Activated CD4-positive, alpha-beta memory T cell treated with anti-CD3 and anti-CD28 coated beads for 36 hours (primary cell): ENCODE measurements around the gene TFE3. TPM values are rescaled to one million over a fixed set of nuclear protein-coding genes. Genes with fewer than 3 reads are reported as not detected.
"Not testable (repeated sequence)": the region's sequence is repeated elsewhere in the genome, so short reads cannot be mapped to it uniquely, and the experiment has no call there.

ENCODE experiments used
- CTCF ChIA-PET: fragments of 350-600 bp; sonication (Branson Sonifier 250); formaldehyde crosslinking; loops from one replicate; lab custom pipeline; 2021; ENCODE audit warnings: antibody characterized with exemption, inconsistent platforms; lab: Charles Lee
- POLR2A ChIA-PET: fragments of 350-600 bp; sonication (Branson Sonifier 250); formaldehyde crosslinking; loops from one replicate; lab custom pipeline; 2021; ENCODE audit warnings: antibody characterized with exemption; lab: Charles Lee
- DNase-seq: peaks from one replicate; pipeline ENCODE4 v3.0.0-alpha.2; 2020
- H3K27ac Mint-ChIP-seq: one replicate; pipeline ENCODE4 v1.8.0; 2021; ENCODE audit warnings: mixed read lengths
- H3K27me3 Mint-ChIP-seq: one replicate; pipeline ENCODE4 v1.8.0; 2021; ENCODE audit warnings: mixed read lengths
- H3K36me3 Mint-ChIP-seq: one replicate; pipeline ENCODE4 v1.8.0; 2021; ENCODE audit warnings: mixed read lengths
- H3K4me1 Mint-ChIP-seq: one replicate; pipeline ENCODE4 v1.8.0; 2021; ENCODE audit warnings: low read depth, mixed read lengths
- H3K4me3 Mint-ChIP-seq: one replicate; pipeline ENCODE4 v1.8.0; 2021; ENCODE audit warnings: mild to moderate bottlenecking, mixed read lengths
- H3K9me3 Mint-ChIP-seq: one replicate; pipeline ENCODE4 v1.8.0; 2021; ENCODE audit warnings: mixed read lengths
- intact Hi-C: fragments of 100-400 bp; cut with micrococcal nuclease; formaldehyde crosslinking; loops from one replicate; pipeline ENCODE4 v1.15.1; 2023
- total RNA-seq, 2 experiments: library from RNA; stranded (reverse); gene quantifications; one replicate each; pipeline ENCODE4 v1.2.3, GENCODE V29; 2021

Gene TFE3
- total RNA-seq, 2 experiments from 2014 or later, result 29.0 to 29.1 TPM

DNA sequence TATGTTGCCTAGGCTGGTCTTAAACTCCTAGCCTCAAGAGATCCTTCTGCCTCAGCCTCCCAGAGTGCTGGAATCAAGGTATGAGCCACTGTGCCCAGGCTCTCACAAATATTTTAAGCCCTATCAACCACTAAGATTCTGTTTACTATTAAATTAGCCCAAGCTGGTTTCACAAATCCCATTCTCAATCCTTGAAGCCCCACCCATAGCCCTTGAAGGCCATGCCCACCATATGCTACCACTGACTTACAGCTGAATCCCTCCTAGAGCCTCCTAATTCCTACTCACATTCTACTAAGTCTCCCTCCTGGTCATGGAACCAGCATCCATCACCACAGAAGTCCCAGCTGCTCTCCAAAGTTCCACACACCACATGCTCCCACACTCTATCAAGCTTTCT, 50.8 kb downstream of the TFE3 start:
- Mint-ChIP-seq H3K9me3 (no peaks in the 10 kb centered on the region), H3K4me1 (peaks cover 9% of the 10 kb centered on the region), H3K4me3 (no peak overlapping the region), H3K27ac (no peak overlapping the region), H3K36me3 (peaks cover 38% of the 10 kb centered on the region), H3K27me3 (no peaks in the 10 kb centered on the region)
- DNase-seq, result no peak
- ChIA-PET CTCF (no interaction called here), POLR2A (no interaction called here)
- intact Hi-C loops, result no loop called here

DNA sequence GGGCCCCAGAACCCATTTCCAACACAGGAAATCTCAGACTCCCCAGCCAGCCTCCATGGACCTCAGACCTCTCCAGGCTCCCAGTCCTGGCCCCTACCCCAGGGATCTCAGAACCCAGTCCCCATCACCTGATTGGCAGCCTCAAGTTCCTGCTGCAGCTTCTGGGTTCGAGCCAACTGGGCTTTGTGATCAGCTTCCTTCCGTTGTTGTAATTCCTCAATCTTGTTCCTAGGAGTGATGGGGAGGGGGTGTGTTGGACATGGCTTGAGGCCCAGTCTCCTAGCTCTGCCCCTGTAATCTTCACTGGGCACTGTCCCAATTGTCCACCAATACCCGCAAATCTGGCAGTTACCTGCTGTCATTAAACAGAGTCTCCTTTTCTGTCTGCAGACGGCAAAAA, 53.7 kb downstream of the TFE3 start:
- no peaks in the 10 kb centered on the region for H3K27me3 Mint-ChIP-seq
- no peak overlapping the region for H3K27ac Mint-ChIP-seq
- CTCF ChIA-PET, result no interaction called here
- H3K4me3 Mint-ChIP-seq, result no peak overlapping the region
- DNase-seq, result no peak
- intact Hi-C loops, result no loop called here
- no peaks in the 10 kb centered on the region for H3K9me3 Mint-ChIP-seq
- H3K36me3 Mint-ChIP-seq, result peaks cover 28% of the 10 kb centered on the region
- H3K4me1 Mint-ChIP-seq, result no peaks in the 10 kb centered on the region
- POLR2A ChIA-PET, result no interaction called here

DNA sequence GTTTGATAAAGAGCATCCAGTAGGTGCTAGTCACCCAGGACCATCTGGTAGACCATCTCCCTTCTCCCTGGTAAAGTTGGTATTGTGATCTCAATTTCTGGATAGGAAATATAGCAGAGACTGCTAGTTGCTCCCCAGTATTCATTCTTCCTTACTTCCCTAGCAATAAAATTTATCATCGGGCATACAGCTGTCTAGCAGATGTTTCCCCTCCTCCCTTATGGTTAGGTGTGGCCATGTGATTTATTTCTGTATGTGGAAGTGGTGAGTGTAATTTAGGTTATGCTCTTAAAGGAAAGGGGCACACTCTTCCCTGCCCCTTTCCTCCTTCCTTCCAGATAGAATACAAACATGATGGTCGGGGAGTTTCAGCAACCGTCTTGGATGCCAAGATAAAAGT, 59.3 kb downstream of the TFE3 start:
- CTCF ChIA-PET, result no interaction called here
- Mint-ChIP-seq H3K4me1 (no peaks in the 10 kb centered on the region), H3K36me3 (peaks cover 32% of the 10 kb centered on the region), H3K4me3 (no peak overlapping the region), H3K27ac (no peak overlapping the region), H3K27me3 (no peaks in the 10 kb centered on the region), H3K9me3 (no peaks in the 10 kb centered on the region)
- intact Hi-C loops, result no loop called here
- DNase-seq, result no peak
- POLR2A ChIA-PET, result no interaction called here

DNA sequence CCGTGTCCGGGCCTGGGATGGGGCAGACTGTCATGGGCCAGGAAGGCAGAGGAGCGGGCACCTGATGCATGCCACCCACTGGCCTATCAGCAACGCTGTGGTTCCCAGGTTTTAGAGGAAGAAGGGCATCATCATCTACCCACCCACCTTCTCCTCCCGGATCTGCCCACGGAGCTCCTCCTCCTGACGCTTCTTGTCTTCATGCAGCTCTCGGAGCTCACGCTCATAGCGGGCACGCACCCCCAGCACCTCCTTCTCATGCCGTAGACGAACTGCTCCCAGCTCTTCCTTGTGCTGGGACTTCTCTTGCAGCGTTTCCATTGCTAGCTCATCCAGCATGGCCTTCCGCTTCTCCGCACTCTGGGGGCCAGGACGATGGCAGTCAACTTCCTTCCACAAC, 60.1 kb downstream of the TFE3 start:
- ChIA-PET CTCF (no interaction called here), POLR2A (no interaction called here)
- intact Hi-C loops, result no loop called here
- DNase-seq, result no peak
- Mint-ChIP-seq H3K36me3 (peaks cover 30% of the 10 kb centered on the region), H3K27ac (no peak overlapping the region), H3K27me3 (no peaks in the 10 kb centered on the region), H3K4me3 (no peak overlapping the region), H3K4me1 (no peaks in the 10 kb centered on the region), H3K9me3 (no peaks in the 10 kb centered on the region)

DNA sequence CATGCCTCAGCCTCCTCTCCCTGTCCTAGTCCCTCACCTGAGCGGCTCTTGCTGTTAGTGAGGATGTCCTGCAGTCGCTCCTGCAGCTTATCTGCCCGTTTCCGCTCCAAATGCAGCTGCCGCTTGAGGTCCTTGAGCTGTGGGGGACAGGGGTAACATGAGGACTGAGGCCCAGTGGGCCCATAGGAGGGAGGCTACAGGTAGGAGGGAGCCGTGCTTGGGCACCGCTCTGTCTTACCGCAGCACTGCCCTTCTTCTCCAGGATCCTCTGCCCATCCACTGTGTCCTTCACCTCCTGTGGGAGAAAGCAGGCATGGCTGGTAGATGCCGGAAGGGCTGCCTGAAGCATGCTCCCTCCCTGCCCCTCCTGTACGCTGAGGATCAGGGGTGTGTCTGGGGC, 62.0 kb downstream of the TFE3 start:
- Mint-ChIP-seq H3K4me1 (no peaks in the 10 kb centered on the region), H3K27ac (no peak overlapping the region), H3K27me3 (no peaks in the 10 kb centered on the region), H3K9me3 (no peaks in the 10 kb centered on the region), H3K36me3 (peaks cover 30% of the 10 kb centered on the region), H3K4me3 (no peak overlapping the region)
- ChIA-PET CTCF (interaction anchor here (0.7 kb wide), 1 partner anchor 9 kb away, joined by 3 read pairs; the partner anchor contains the start of gene KCND1), POLR2A (no interaction called here)
- DNase-seq, result no peak
- intact Hi-C loops, result no loop called here

DNA sequence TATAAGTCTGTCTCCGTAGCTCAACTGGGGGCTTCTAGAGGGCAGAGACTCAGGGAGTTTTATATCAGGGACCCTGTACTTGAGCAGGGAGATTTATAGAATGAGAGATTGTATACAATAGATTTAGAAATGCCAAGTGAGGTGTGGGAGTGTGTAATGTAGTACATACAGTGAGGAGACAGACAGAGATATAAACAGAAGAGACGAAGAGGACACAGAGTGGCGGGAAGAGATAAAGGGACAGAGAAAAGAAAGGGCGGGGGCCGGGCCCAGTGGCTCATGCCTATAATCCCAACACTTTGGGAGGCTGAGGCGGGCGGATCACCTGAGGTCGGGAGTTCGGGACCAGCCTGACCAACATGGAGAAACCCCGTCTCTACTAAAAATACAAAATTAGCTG, 62.8 kb downstream of the TFE3 start:
- POLR2A ChIA-PET, H3K4me3 Mint-ChIP-seq, H3K27me3 Mint-ChIP-seq, H3K9me3 Mint-ChIP-seq, DNase-seq, intact Hi-C loops, H3K27ac Mint-ChIP-seq, H3K4me1 Mint-ChIP-seq: not testable (repeated sequence)
- H3K36me3 Mint-ChIP-seq, result peaks cover 31% of the 10 kb centered on the region
- CTCF ChIA-PET, result interaction anchor here (0.7 kb wide), 1 partner anchor 11 kb away, joined by 3 read pairs; no protein-coding TSS in a partner anchor

Other genes starting within 250 kb of the TFE3 start
- 10 to 100 TPM; 71.8 to 81.9 TPM for gene HDAC6, start 241.3 kb downstream of the TFE3 start, total RNA-seq
- not detected for gene ERAS, start 216.8 kb downstream of the TFE3 start, total RNA-seq
- gene PCSK1N, start 207.7 kb downstream of the TFE3 start, total RNA-seq, result 1 to 10 TPM; 2.7 to 2.8 TPM
- 10 to 100 TPM; 83.8 to 86.6 TPM for gene TIMM17B, start 145.6 kb downstream of the TFE3 start, total RNA-seq
- 10 to 100 TPM; 85.0 to 85.5 TPM for gene PQBP1, start 145.4 kb downstream of the TFE3 start, total RNA-seq
- gene SLC35A2, start 131.7 kb downstream of the TFE3 start, total RNA-seq, result 10 to 100 TPM; 16.9 to 19.2 TPM
- 100 to 1,000 TPM; 386 to 401 TPM for gene PIM2, start 124.3 kb downstream of the TFE3 start, total RNA-seq
- gene OTUD5, start 85.8 kb downstream of the TFE3 start, total RNA-seq, result 10 to 100 TPM; 83.4 to 85.4 TPM
- 1 to 10 TPM; 2.4 to 2.5 TPM for gene KCND1, start 71.5 kb downstream of the TFE3 start, total RNA-seq
- gene GRIPAP1, start 41.1 kb downstream of the TFE3 start, total RNA-seq, result 10 to 100 TPM; 76.1 to 78.4 TPM
- gene CCDC120, start 15.6 kb upstream of the TFE3 start, total RNA-seq, result 1 to 10 TPM; 2.7 to 3.6 TPM
- 10 to 100 TPM; 13.2 TPM for gene PRAF2, start 30.6 kb upstream of the TFE3 start, total RNA-seq
- 10 to 100 TPM; 23.3 to 28.9 TPM for gene WDR45, start 36.5 kb upstream of the TFE3 start, total RNA-seq
- gene GPKOW, start 80.4 kb upstream of the TFE3 start, total RNA-seq, result 10 to 100 TPM; 22.0 to 22.6 TPM
- 1 to 10 TPM in 1 of 2 experiments, under 1 TPM in 1; 0.87 to 1.0 TPM for gene MAGIX, start 119.4 kb upstream of the TFE3 start, total RNA-seq
- 100 to 1,000 TPM; 222 to 234 TPM for gene PLP2, start 128.5 kb upstream of the TFE3 start, total RNA-seq
- 10 to 100 TPM; 18.1 to 20.1 TPM for gene PRICKLE3, start 143.0 kb upstream of the TFE3 start, total RNA-seq
- 1 to 10 TPM; 5.3 to 5.4 TPM for gene SYP, start 156.8 kb upstream of the TFE3 start, total RNA-seq
- gene CACNA1F, start 190.0 kb upstream of the TFE3 start, total RNA-seq, result under 1 TPM; 0.51 to 0.74 TPM
- 10 to 100 TPM; 21.0 to 21.1 TPM for gene CCDC22, start 192.1 kb upstream of the TFE3 start, total RNA-seq
- gene FOXP3, start 221.4 kb upstream of the TFE3 start, total RNA-seq, result 10 to 100 TPM; 23.1 to 23.8 TPM
- gene PPP1R3F, start 226.4 kb upstream of the TFE3 start, total RNA-seq, result 1 to 10 TPM; 7.0 to 8.1 TPM